IMR-90 (cell line): ENCODE measurements around the gene RSAD1. TPM values are rescaled to one million over a fixed set of nuclear protein-coding genes. Genes with fewer than 3 reads are reported as not detected.

Experiments used
- ATAC-seq: fragments of 200-7000 bp; cut with Tn5 transposase; 2 replicates; pipeline ENCODE4 v1.9.1; 2020; ENCODE audit warnings: low read depth, mild to moderate bottlenecking, moderate library complexity
- BruUV-seq: library from RNA; stranded (reverse); fragments of 400-500 nt; replicated peaks from 2 replicates; lab custom pipeline; 2021; lab: Mats Ljungman, UMichigan
- CTCF ChIA-PET: fragments of 300-600 bp; formaldehyde crosslinking; extraction: SDS; loops from one replicate; lab custom pipeline; 2021; ENCODE audit warnings: antibody characterized with exemption; lab: Yijun Ruan, JAX
- POLR2A ChIA-PET: fragments of 300-600 bp; sonication (Branson Sonifier 250); formaldehyde crosslinking; loops from one replicate; lab custom pipeline; 2022; ENCODE audit warnings: antibody characterized with exemption; ENCODE audit not compliant: unreplicated experiment; lab: Charles Lee
- DNase-seq: peaks from one replicate; pipeline ENCODE4 v3.0.0; 2013
- H2AFZ ChIP-seq: replicated peaks from 2 replicates; pipeline ENCODE3; 2013; ENCODE audit warnings: low read length, mild to moderate bottlenecking; ENCODE audit not compliant: poor library complexity
- H2AK5ac ChIP-seq: 2 replicates; pipeline ENCODE4 v1.6.1; 2013; ENCODE audit warnings: low read depth, low read length, inconsistent platforms
- H2AK9ac ChIP-seq: replicated peaks from 2 replicates; pipeline ENCODE3; 2013; ENCODE audit warnings: mild to moderate bottlenecking, low read depth, low read length, moderate library complexity; ENCODE audit not compliant: poor library complexity
- H2BK120ac ChIP-seq: 2 replicates; pipeline ENCODE4 v1.6.1; 2013; ENCODE audit warnings: low read depth, low read length, inconsistent platforms
- H2BK15ac ChIP-seq: 3 replicates; pipeline ENCODE4 v1.6.1; 2013; ENCODE audit warnings: low read depth, low read length, inconsistent platforms
- H2BK20ac ChIP-seq: 2 replicates; pipeline ENCODE4 v1.6.1; 2013; ENCODE audit warnings: low read depth, mild to moderate bottlenecking, inconsistent platforms, low read length, moderate library complexity
- H2BK5ac ChIP-seq: 2 replicates; pipeline ENCODE4 v1.6.1; 2013; ENCODE audit warnings: mild to moderate bottlenecking, low read depth, low read length, inconsistent platforms; ENCODE audit not compliant: poor library complexity, severe bottlenecking
- H3K14ac ChIP-seq: replicated peaks from 2 replicates; pipeline ENCODE4 v1.6.1; 2013; ENCODE audit warnings: low read depth, low read length, inconsistent platforms
- H3K18ac ChIP-seq: 2 replicates; pipeline ENCODE4 v1.6.1; 2013; ENCODE audit warnings: low read depth, low read length, control low read depth
- H3K23ac ChIP-seq: 2 replicates; pipeline ENCODE4 v1.6.1; 2013; ENCODE audit warnings: low read depth, low read length, inconsistent platforms
- H3K27ac ChIP-seq: 2 replicates; pipeline ENCODE4 v1.5.1; 2013; ENCODE audit warnings: mild to moderate bottlenecking, control low read depth, low read length; ENCODE audit not compliant: insufficient read depth
- H3K27me3 ChIP-seq: 2 replicates; pipeline ENCODE4 v1.6.1; 2013; ENCODE audit warnings: low read length; ENCODE audit not compliant: control insufficient read depth, insufficient read depth
- H3K36me3 ChIP-seq: 2 replicates; pipeline ENCODE4 v1.6.1; 2013; ENCODE audit warnings: low read length, mixed read lengths; ENCODE audit not compliant: control insufficient read depth, insufficient read depth
- H3K4ac ChIP-seq: 2 replicates; pipeline ENCODE4 v1.6.1; 2013; ENCODE audit warnings: low read depth, low read length, inconsistent platforms
- H3K4me1 ChIP-seq: 2 replicates; pipeline ENCODE4 v1.6.1; 2013; ENCODE audit warnings: low read length, mixed read lengths; ENCODE audit not compliant: control insufficient read depth, insufficient read depth
- H3K4me2 ChIP-seq: 2 replicates; pipeline ENCODE4 v1.6.1; 2013; ENCODE audit warnings: low read depth, mild to moderate bottlenecking, control low read depth, low read length, moderate library complexity
- H3K4me3 ChIP-seq: 2 replicates; pipeline ENCODE4 v1.5.1; 2013; ENCODE audit warnings: low read depth, mild to moderate bottlenecking, control low read depth, low read length, moderate library complexity; ENCODE audit not compliant: insufficient read depth
- H3K56ac ChIP-seq: 2 replicates; pipeline ENCODE4 v1.6.1; 2013; ENCODE audit warnings: low read length, inconsistent platforms; ENCODE audit not compliant: insufficient read depth; ENCODE audit errors: extremely low read depth
- H3K79me1 ChIP-seq, 2 experiments: 2 replicates each; pipeline ENCODE4 v1.6.1; 2013; ENCODE audit warnings: low read length in 2 of 2, inconsistent platforms in 1 of 2, low read depth in 1 of 2
- H3K9ac ChIP-seq: 2 replicates; pipeline ENCODE4 v1.6.1; 2013; ENCODE audit warnings: low read depth, low read length, control low read depth
- H3K9me1 ChIP-seq: 2 replicates; pipeline ENCODE4 v1.6.1; 2013; ENCODE audit warnings: low read length, inconsistent platforms; ENCODE audit not compliant: insufficient read depth
- H3K9me3 ChIP-seq: 2 replicates; pipeline ENCODE4 v1.6.1; 2013; ENCODE audit warnings: low read length; ENCODE audit not compliant: control insufficient read depth, insufficient read depth
- H4K20me1 ChIP-seq: 2 replicates; pipeline ENCODE4 v1.6.1; 2013; ENCODE audit warnings: low read length, inconsistent platforms; ENCODE audit not compliant: insufficient read depth
- H4K5ac ChIP-seq: 2 replicates; pipeline ENCODE4 v1.6.1; 2013; ENCODE audit warnings: mild to moderate bottlenecking, low read depth, low read length, control low read depth
- H4K8ac ChIP-seq, 2 experiments: 2 replicates each; pipeline ENCODE4 v1.6.1; 2013; ENCODE audit warnings: low read depth in 2 of 2, low read length in 2 of 2, control low read depth in 1 of 2, inconsistent platforms in 1 of 2
- H4K91ac ChIP-seq: 2 replicates; pipeline ENCODE4 v1.6.1; 2013; ENCODE audit warnings: low read depth, low read length, inconsistent platforms; ENCODE audit not compliant: insufficient read depth
- BHLHE40 ChIP-seq: fragments of 150-350 bp; IDR thresholded peaks from 2 replicates; pipeline ENCODE4 v1.6.1; 2016; ENCODE audit warnings: mild to moderate bottlenecking, low read depth, low read length
- CHD1 ChIP-seq: IDR thresholded peaks from 2 replicates; pipeline ENCODE4 v1.6.1; 2012; ENCODE audit warnings: low read depth, low read length, improper control_type of control experiment
- FOS ChIP-seq: fragments of 150-350 bp; IDR thresholded peaks from 2 replicates; pipeline ENCODE4 v1.6.1; 2016; ENCODE audit warnings: low read depth, low read length
- MAFK ChIP-seq: IDR thresholded peaks from 2 replicates; pipeline ENCODE4 v1.6.1; 2012; ENCODE audit warnings: low read depth, low read length, improper control_type of control experiment
- MAZ ChIP-seq: IDR thresholded peaks from 2 replicates; pipeline ENCODE4 v1.6.1; 2012; ENCODE audit warnings: low read depth, mild to moderate bottlenecking, low read length, improper control_type of control experiment, moderate library complexity, borderline replicate concordance
- MXI1 ChIP-seq: IDR thresholded peaks from 2 replicates; pipeline ENCODE4 v1.6.1; 2012; ENCODE audit warnings: low read depth, mild to moderate bottlenecking, low read length, moderate library complexity, borderline replicate concordance
- NFE2L2 ChIP-seq: fragments of 150-350 bp; IDR thresholded peaks from 2 replicates; pipeline ENCODE4 v1.6.1; 2016; ENCODE audit warnings: low read depth, mild to moderate bottlenecking, low read length
- POLR2A ChIP-seq: IDR thresholded peaks from 2 replicates; pipeline ENCODE4 v1.6.1; 2012; ENCODE audit warnings: mild to moderate bottlenecking, low read depth, low read length
- RAD21 ChIP-seq: IDR thresholded peaks from 2 replicates; pipeline ENCODE4 v1.6.1; 2012; ENCODE audit warnings: low read length, improper control_type of control experiment
- RFX5 ChIP-seq: IDR thresholded peaks from 2 replicates; pipeline ENCODE4 v1.8.0; 2012; ENCODE audit warnings: low read depth, mild to moderate bottlenecking, low read length, moderate library complexity
- SMC3 ChIP-seq: fragments of 150-350 bp; IDR thresholded peaks from 2 replicates; pipeline ENCODE4 v1.6.1; 2016; ENCODE audit warnings: low read depth, mild to moderate bottlenecking, antibody characterized with exemption, low read length, moderate library complexity
- USF2 ChIP-seq: fragments of 150-350 bp; IDR thresholded peaks from 2 replicates; pipeline ENCODE4 v1.6.1; 2017; ENCODE audit warnings: mild to moderate bottlenecking, antibody characterized with exemption, low read length, low read depth
- WGBS, 2 experiments: methylation state at CpG; one replicate each; pipeline versions ENCODE4 v1.1.5 to v1.1.7; 2013; ENCODE audit warnings: missing lambda C conversion rate in 2 of 2; ENCODE audit not compliant: insufficient read length in 1 of 2; ENCODE audit errors: extremely low coverage in 2 of 2; 5-methylcytosine and 5-hydroxymethylcytosine counted together
- dilution Hi-C: fragments of 300-500 bp; cut with HindIII; formaldehyde crosslinking; loops from one replicate; pipeline ENCODE4 v1.14.3; 2018; ENCODE audit warnings: low sequenced_read_pairs; ENCODE audit not compliant: unreplicated experiment
- in situ Hi-C: fragments of 300-500 bp; cut with MboI; formaldehyde crosslinking; loops from 3 replicates; pipeline ENCODE4 v1.14.3; 2019; ENCODE audit warnings: low sequenced_read_pairs, inconsistent platforms, mixed read lengths
- intact Hi-C: fragments of 100-400 bp; cut with micrococcal nuclease; formaldehyde crosslinking; loops from 2 replicates; pipeline ENCODE4 v1.10.0; 2022
- polyA plus RNA-seq, 3 experiments: library from polyadenylated mRNA; depleted of rRNA; stranded (reverse); fragments of >200 nt; gene quantifications; 2 replicates each; pipeline ENCODE4 v1.2.3, GENCODE V29; 2012; ENCODE audit warnings: low replicate concordance in 1 of 3
- total RNA-seq: library from RNA; depleted of rRNA; stranded (reverse); fragments of >200 nt; gene quantifications from 2 replicates; pipeline ENCODE4 v1.2.3, GENCODE V29; 2012

Gene RSAD1
- total and polyA plus RNA-seq, 2 of the 4 experiments (the other 2 are of a cell fraction): 10.8 to 19.2 TPM

- ChIA-PET POLR2A (no interaction called here), CTCF (no interaction called here)
- Histone ChIP-seq H2BK5ac (no peak overlapping the region), H2AFZ (no peak overlapping the region), H3K36me3 (no peaks in the 10 kb centered on the region), H3K79me1 (no peaks in the 10 kb centered on the region), H4K91ac (no peak overlapping the region), H2AK9ac (no peak overlapping the region), H3K56ac (no peak overlapping the region), H4K8ac (no peak overlapping the region), H4K5ac (no peak overlapping the region), H2BK20ac (no peak overlapping the region), H3K4ac (no peak overlapping the region), H3K9me1 (no peaks in the 10 kb centered on the region), H2BK15ac (no peak overlapping the region), H3K4me1 (no peaks in the 10 kb centered on the region), H3K27ac (no peak overlapping the region), H3K23ac (0 out of 2 replicates have a peak overlapping the region, but pooled peaks have one; percentile 40), H3K9me3 (no peaks in the 10 kb centered on the region), H4K20me1 (no peaks in the 10 kb centered on the region), H3K4me3 (no peak overlapping the region), H3K27me3 (peaks cover 20% of the 10 kb centered on the region), H2AK5ac (no peak overlapping the region), H2BK120ac (no peak overlapping the region), H3K9ac (no peak overlapping the region), H3K18ac (no peak overlapping the region), H3K4me2 (no peak overlapping the region), H3K14ac (no peak overlapping the region)
- intact Hi-C loops: no loop called here
- 0 out of 2 replicates have a peak, but pooled peaks have one; percentile 25 for ATAC-seq
- TF ChIP-seq MAZ: no peak
- TF ChIP-seq NFE2L2: no peak
- no peak for TF ChIP-seq MAFK
- TF ChIP-seq CHD1: no peak
- TF ChIP-seq MXI1: no peak
- TF ChIP-seq RAD21: no peak
- no peak for TF ChIP-seq SMC3
- TF ChIP-seq BHLHE40: no peak
- no peak for TF ChIP-seq RFX5
- TF ChIP-seq USF2: no peak
- TF ChIP-seq POLR2A: no peak
- no peak for TF ChIP-seq FOS
- BruUV-seq: no TSS peak
- dilution Hi-C loops: no loop called here
- DNase-seq: no peak
- WGBS, 2 experiments: no CpG with 5 or more reads among the region's 2 CpGs
- in situ Hi-C loops: no loop called here
Measured at GRCh38 chr17:50520483-50520882, 41.8 kb downstream of the RSAD1 start.
